ENCODE measurements around the gene NUP42.

The NUP42 gene

GRCh38 chr7:23246555-23246954 is 64.7 kb downstream of the NUP42 start, which contains the start of gene GPNMB:
Gene GPNMB (plus strand): TSS chr7:23246775. CDS start chr7:23246858, 83 bp downstream.
- Histone ChIP-seq H3K27ac (ENCODE audit: low read depth, low read length) (no peak within 1 kb of the TSS), H3K9me3 (ENCODE audit: control insufficient read depth in 1 of 2, low read length in 2 of 2) (no peaks in the 10 kb centered on the region), H3K4me3 (ENCODE audit: low read depth in 1 of 2, low read length in 2 of 2) (peak within 1 kb of the TSS; percentile 51 to 56), H3K27me3 (ENCODE audit: control insufficient read depth in 1 of 2, insufficient read depth in 2 of 2, low read length in 2 of 2) (peaks cover 29 to 30% of the 10 kb centered on the region in 2 donors), H3K36me3 (ENCODE audit: control insufficient read depth in 1 of 2, insufficient read depth in 2 of 2, low read length in 2 of 2) (no peaks in the 10 kb centered on the region), H3K9ac (ENCODE audit: low read depth in 1 of 2, low read length in 2 of 2) (no peak within 1 kb of the TSS), H3K4me1 (ENCODE audit: control insufficient read depth in 1 of 2, insufficient read depth in 2 of 2, low read length in 2 of 2) (no peaks in the 10 kb centered on the region)

DNA sequence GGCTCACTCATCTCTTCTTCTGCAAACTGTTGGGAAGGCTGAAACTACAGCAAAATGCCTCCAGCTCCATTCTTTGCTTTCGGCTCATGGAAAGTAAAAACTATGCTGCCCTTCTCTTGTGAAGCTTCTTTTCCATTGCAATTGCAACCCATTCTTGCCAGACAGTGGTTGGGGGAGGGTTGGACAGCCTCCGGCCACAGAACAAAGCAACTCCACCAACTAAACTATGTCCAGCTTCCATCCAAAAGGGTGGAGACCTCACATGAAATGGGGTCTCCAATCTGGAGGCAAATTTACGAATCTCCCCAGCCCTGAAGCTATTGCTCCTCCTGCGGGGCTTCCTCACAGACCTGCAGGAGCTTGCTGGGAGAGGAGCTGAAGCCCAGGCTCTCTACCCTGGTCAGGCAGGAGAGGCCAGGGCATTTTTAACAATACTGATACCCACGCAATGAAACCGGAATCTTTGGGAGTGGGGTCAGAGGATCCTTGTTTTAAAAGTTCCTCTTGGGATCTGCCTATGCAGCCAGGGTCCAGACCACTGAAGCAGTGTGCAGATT is 65.3 kb downstream of the NUP42 start:
- Histone ChIP-seq H3K4me3 (ENCODE audit: low read depth in 1 of 2, low read length in 2 of 2) (peak overlapping the region; percentile 51 to 56), H3K9me3 (ENCODE audit: control insufficient read depth in 1 of 2, low read length in 2 of 2) (no peaks in the 10 kb centered on the region), H3K9ac (ENCODE audit: low read depth in 1 of 2, low read length in 2 of 2) (no peak overlapping the region), H3K27ac (ENCODE audit: low read depth, low read length) (no peak overlapping the region), H3K36me3 (ENCODE audit: control insufficient read depth in 1 of 2, insufficient read depth in 2 of 2, low read length in 2 of 2) (no peaks in the 10 kb centered on the region), H3K4me1 (ENCODE audit: control insufficient read depth in 1 of 2, insufficient read depth in 2 of 2, low read length in 2 of 2) (no peaks in the 10 kb centered on the region), H3K27me3 (ENCODE audit: control insufficient read depth in 1 of 2, insufficient read depth in 2 of 2, low read length in 2 of 2) (peaks cover 26 to 30% of the 10 kb centered on the region in 2 donors)

GRCh38 chr7:23247603-23248335 is 65.9 kb downstream of the NUP42 start:
- Histone ChIP-seq H3K4me1 (ENCODE audit: control insufficient read depth in 1 of 2, insufficient read depth in 2 of 2, low read length in 2 of 2) (no peaks in the 10 kb centered on the region), H3K4me3 (ENCODE audit: low read depth in 1 of 2, low read length in 2 of 2) (peak overlapping the region; percentile 51 to 56), H3K9me3 (ENCODE audit: control insufficient read depth in 1 of 2, low read length in 2 of 2) (no peaks in the 10 kb centered on the region), H3K27me3 (ENCODE audit: control insufficient read depth in 1 of 2, insufficient read depth in 2 of 2, low read length in 2 of 2) (peaks cover 23 to 32% of the 10 kb centered on the region in 2 donors), H3K36me3 (ENCODE audit: control insufficient read depth in 1 of 2, insufficient read depth in 2 of 2, low read length in 2 of 2) (no peaks in the 10 kb centered on the region), H3K27ac (ENCODE audit: low read depth, low read length) (no peak overlapping the region), H3K9ac (ENCODE audit: low read depth in 1 of 2, low read length in 2 of 2) (peak overlapping the region in 1 of 2 donors; percentile 33)

DNA sequence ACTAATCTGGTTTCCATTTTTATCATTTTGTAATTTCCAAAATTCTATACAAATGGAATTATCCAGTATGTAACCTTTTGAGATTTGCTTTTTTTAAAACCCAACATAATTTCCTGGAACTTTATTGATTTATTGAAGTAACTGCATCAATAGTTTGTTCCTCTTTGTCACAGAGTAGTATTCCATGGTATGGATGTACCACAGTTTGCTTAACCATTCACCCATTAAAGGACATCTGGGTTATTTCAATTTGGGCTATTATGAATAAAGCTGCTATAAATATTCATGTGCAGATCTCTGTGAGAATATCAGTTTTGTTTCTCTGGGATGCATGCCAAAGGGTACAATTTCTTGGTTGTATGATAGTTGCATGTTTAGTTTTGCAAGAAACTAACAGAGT is 67.6 kb downstream of the NUP42 start:
- H3K4me3 ChIP-seq (ENCODE audit: low read depth in 1 of 2, low read length in 2 of 2): no peak overlapping the region
- H3K9ac ChIP-seq (ENCODE audit: low read depth in 1 of 2, low read length in 2 of 2): no peak overlapping the region
- no peak overlapping the region for H3K27ac ChIP-seq (ENCODE audit: low read depth, low read length)
- peaks cover 25 to 32% of the 10 kb centered on the region in 2 donors for H3K27me3 ChIP-seq (ENCODE audit: control insufficient read depth in 1 of 2, insufficient read depth in 2 of 2, low read length in 2 of 2)
- no peaks in the 10 kb centered on the region for H3K4me1 ChIP-seq (ENCODE audit: control insufficient read depth in 1 of 2, insufficient read depth in 2 of 2, low read length in 2 of 2)
- H3K36me3 ChIP-seq (ENCODE audit: control insufficient read depth in 1 of 2, insufficient read depth in 2 of 2, low read length in 2 of 2): no peaks in the 10 kb centered on the region
- H3K9me3 ChIP-seq (ENCODE audit: control insufficient read depth in 1 of 2, low read length in 2 of 2): no peaks in the 10 kb centered on the region

All from duodenal mucosa (tissue), 2 donors.